Fibroblast of villous mesenchyme (primary cell): ENCODE measurements around the gene ADAMTSL1. TPM values are rescaled to one million over a fixed set of nuclear protein-coding genes. Genes with fewer than 3 reads are reported as not detected.

Experiments
- DNase-seq: peaks from one replicate; pipeline ENCODE4 v3.0.0-alpha.2; 2010; ENCODE audit warnings: low read depth
- H3K4me3 ChIP-seq: 2 replicates; pipeline ENCODE4 v1.5.1; 2011; ENCODE audit warnings: low read depth, mild to moderate bottlenecking, low read length
- CTCF ChIP-seq: IDR thresholded peaks from 2 replicates; pipeline ENCODE4 v1.5.1; 2012; ENCODE audit warnings: low read depth, mild to moderate bottlenecking, low read length; ENCODE audit not compliant: insufficient read depth
- total RNA-seq: library from RNA; depleted of rRNA; stranded (reverse); fragments of >200 nt; gene quantifications from 2 replicates; pipeline ENCODE4 v1.2.3, GENCODE V29; 2012

ADAMTSL1 gene
- total RNA-seq, 1 donor, result 3.0 TPM

DNA sequence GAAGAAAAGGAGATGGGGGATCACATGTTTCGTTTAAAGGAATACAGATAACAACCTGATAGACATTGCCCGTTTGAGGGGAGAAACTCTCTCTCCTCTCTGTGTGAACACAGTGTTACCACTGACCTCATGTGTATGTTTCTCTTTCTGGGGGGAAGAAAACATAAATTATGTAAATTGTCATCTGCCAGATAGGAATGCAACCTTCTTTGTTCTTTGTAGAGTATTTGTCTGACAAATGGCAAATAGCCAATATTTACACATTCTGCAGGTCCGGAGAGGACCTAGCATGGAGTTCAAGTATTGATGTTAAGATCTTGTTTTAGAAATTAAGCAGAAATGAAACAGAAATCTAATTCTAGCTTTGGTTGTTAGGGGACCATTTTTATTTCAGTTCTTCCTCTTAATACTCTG is 282.8 kb downstream of the ADAMTSL1 start:
- no peak overlapping the region for H3K4me3 ChIP-seq
- no peak for TF ChIP-seq CTCF
- no peak for DNase-seq

GRCh38 chr9:18759827-18760226 is 285.9 kb downstream of the ADAMTSL1 start:
- DNase-seq, result no peak
- no peak for TF ChIP-seq CTCF
- no peak overlapping the region for H3K4me3 ChIP-seq

DNA sequence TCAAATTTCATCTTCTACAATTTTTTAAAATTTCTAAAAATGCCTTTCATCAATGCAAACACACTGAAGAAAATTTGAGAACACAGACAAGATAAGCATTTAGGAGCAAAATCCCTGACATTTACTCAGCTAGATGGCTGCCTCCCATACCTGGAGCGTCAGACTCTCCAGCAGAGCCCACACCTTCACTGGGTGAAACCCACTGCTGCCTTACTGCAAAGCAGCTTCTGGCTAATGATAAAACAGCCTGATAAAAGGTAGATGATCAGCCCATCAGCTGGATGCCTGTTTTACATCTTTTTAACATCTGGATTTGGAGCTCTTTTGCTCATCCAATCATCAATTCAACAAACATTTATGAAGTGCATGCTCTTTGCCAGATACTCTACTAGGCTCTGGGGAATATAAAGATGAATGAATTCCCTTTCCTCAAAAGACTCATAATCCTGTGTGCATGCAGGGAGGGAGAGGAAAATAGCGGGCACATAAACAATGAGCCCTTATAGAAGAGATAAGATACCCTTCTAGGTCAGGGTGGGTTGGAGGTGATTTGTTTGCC is 287.9 kb downstream of the ADAMTSL1 start:
- TF ChIP-seq CTCF, result no peak
- no peak for DNase-seq
- H3K4me3 ChIP-seq, result no peak overlapping the region

- no peak overlapping the region for H3K4me3 ChIP-seq
- no peak for DNase-seq
- TF ChIP-seq CTCF, result no peak
Measured at GRCh38 chr9:18766989-18767550, 293.1 kb downstream of the ADAMTSL1 start.

- DNase-seq, result no peak
- no peak for TF ChIP-seq CTCF
- H3K4me3 ChIP-seq, result no peak overlapping the region
Measured at GRCh38 chr9:18768951-18769622, 295.1 kb downstream of the ADAMTSL1 start.

DNA sequence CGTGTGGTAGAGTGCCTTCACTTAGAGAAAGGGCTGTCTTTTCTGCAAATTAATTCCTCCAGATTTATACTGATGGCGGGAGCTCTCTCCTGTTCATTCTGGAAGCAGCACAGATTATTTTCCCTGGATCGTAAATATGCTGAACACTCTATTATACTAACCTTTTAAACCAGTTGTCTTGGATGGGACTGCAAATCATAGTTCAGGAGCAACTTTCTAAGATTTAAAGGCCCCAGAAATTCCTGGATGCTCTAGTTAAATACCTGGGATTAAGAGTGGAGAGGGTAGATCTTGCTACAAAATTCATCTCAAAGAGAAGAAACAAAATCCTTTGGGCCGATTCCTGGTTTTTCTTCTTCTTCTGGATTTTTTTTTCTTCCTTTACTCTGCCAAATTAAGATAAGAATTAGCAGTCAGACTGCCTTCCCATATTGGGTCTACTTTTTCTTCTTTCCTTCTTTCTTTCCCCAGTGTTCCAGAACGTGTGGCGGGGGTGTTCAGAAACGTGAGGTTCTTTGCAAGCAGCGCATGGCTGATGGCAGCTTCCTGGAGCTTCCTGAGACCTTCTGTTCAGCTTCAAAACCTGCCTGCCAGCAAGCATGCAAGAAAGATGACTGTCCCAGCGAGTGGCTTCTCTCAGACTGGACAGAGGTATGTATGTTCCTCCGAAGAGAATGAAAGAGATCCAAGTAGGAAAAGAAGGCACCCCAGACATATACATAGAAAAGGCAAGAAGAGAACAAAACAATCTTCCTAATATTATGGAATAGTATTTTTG is 296.4 kb downstream of the ADAMTSL1 start:
- no peak for TF ChIP-seq CTCF
- DNase-seq, result no peak
- no peak overlapping the region for H3K4me3 ChIP-seq
